Heart right ventricle (tissue), 16 donors: Measurements from ENCODE around the gene PPP6R1. TPM values are rescaled to one million over a fixed set of nuclear protein-coding genes. Genes with fewer than 3 reads are reported as not detected.

Experiments used
- ATAC-seq, 8 donors: fragments of 200-7000 bp; cut with Tn5 transposase; one replicate each; pipeline ENCODE4 v1.9.1; 2020; ENCODE audit warnings: mild to moderate bottlenecking in 8 of 8, moderate library complexity in 8 of 8, moderate number of reproducible peaks in 1 of 8
- DNase-seq, 2 donors: peaks; one replicate each; pipeline ENCODE4 v3.0.0-alpha.2; 2020
- H3K27ac ChIP-seq, 10 donors: fragments of 200-600 bp; sonication (generic) in 2 of 10; one replicate each; pipeline versions ENCODE4 v1.5.0 to v1.8.0; 2020 to 2022; ENCODE audit warnings: mild to moderate bottlenecking in 3 of 10
- H3K27me3 ChIP-seq, 7 donors: fragments of 200-600 bp; one replicate each; pipeline ENCODE4 v1.8.0; 2021 to 2022; ENCODE audit warnings: mild to moderate bottlenecking in 2 of 7
- H3K36me3 ChIP-seq, 9 donors: fragments of 200-600 bp; sonication (generic) in 1 of 9; one replicate each; pipeline versions ENCODE4 v1.5.0 to v1.8.0; 2020 to 2022; ENCODE audit warnings: mild to moderate bottlenecking in 2 of 9
- H3K4me1 ChIP-seq, 9 donors: fragments of 200-600 bp; sonication (generic) in 1 of 9; one replicate each; pipeline versions ENCODE4 v1.5.0 to v1.8.0; 2020 to 2022; ENCODE audit warnings: mild to moderate bottlenecking in 4 of 9
- H3K4me3 ChIP-seq, 10 donors: fragments of 200-600 bp; sonication (generic) in 2 of 10; one replicate each; pipeline versions ENCODE4 v1.5.0 to v1.8.0; 2020 to 2022; ENCODE audit warnings: mild to moderate bottlenecking in 7 of 10, moderate library complexity in 2 of 10
- H3K9me3 ChIP-seq, 11 donors: fragments of 200-600 bp in 10 of 11; sonication (generic) in 2 of 11; one replicate each; pipeline versions ENCODE4 v1.5.0 to v1.8.0; 2013 to 2022; ENCODE audit warnings: mild to moderate bottlenecking in 2 of 11, control low read depth in 1 of 11, moderate library complexity in 1 of 11
- CTCF ChIP-seq, 9 donors: fragments of 200-600 bp; sonication (generic) in 2 of 9; IDR thresholded peaks; one replicate each; pipeline versions ENCODE4 v1.5.0 to v1.8.0; 2021 to 2022; ENCODE audit warnings: antibody characterized with exemption in 9 of 9, mild to moderate bottlenecking in 5 of 9, moderate library complexity in 1 of 9
- WGBS, 2 donors: extraction: QIAGEN DNeasy Blood & Tissue Kit; methylation state at CpG; one replicate each; pipeline ENCODE4 v1.1.7; 2013; ENCODE audit warnings: inconsistent platforms in 1 of 2; 5-methylcytosine and 5-hydroxymethylcytosine counted together
- intact Hi-C, 10 donors: fragments of 100-400 bp; cut with DNase I; formaldehyde crosslinking; loops; one replicate each; pipeline versions ENCODE4 v1.11.1 to v1.14.2; 2022
- polyA plus RNA-seq, 2 donors: library from polyadenylated mRNA; stranded (reverse); fragments of 200-250 nt; gene quantifications; one replicate each; pipeline ENCODE4 v1.2.3, GENCODE V29; 2013
- total RNA-seq, 10 donors: library from RNA; stranded (reverse); fragmentation: NEBNext Ultra II Directional in 3 of 10; extraction: Animal tissue kit (Norgen Biotek cat#: 25700) in 3 of 10; gene quantifications; one replicate each; pipeline versions ENCODE4 v1.2.1 to v1.2.4, GENCODE V29; 2021 to 2023
- donor health status: Arrhythmogenic right ventricular cardiomyopathy.
- donor health status: ischemic (EF 13 %, LVEDD 7.1; RV severe dilation, severe dysfunction).
- donor health status: healthy with polysubstance abuse.
- donor health status: DM: no; HTN: yes; CAD: no.
- donor health status: DM: no; HTN: no; CAD: no.
- donor health status: ischemic (EF 25% LVEDD 6.9; RV normal size, moderate dysfunction).
- donor health status: ischemic (EF 25% LVEDD 5.7; RV mildly dilated, moderate dysfunction).
- donor health status: healthy.
- donor health status: DM: yes; HTN: yes; CAD: no.
- donor health status: Ischemic cardiomyopathy.
- donor health status: ischemic (EF 35%, LVEDD 5.7; RV mildly dilated, moderate dysfunction).
- donor health status: nonischemic (EF 11% LVEDD 7.7; RV severe dilation, severe dysfunction).
- donor health status: DM: yes; HTN: yes; CAD: no.
- donor health status: PGD.
- donor health status: ischemic (EF 29% LVEDD 5.4; RV normal size, mild dysfunction).
- donor health status: nonischemic (EF 23%, LVEDD 6.1; RV moderate dilation, normal function).

Gene PPP6R1
- total and polyA plus RNA-seq, 12 donors: 31.1 to 51.3 (median 38.7) TPM

GRCh38 chr19:55231391-55232285 lies 27.2 kb downstream of the PPP6R1 start:
- H3K4me3 ChIP-seq: no peak overlapping the region
- no peaks in the 10 kb centered on the region for H3K27me3 ChIP-seq
- H3K4me1 ChIP-seq: peaks cover 0 to 23% (median 13%) of the 10 kb centered on the region in 9 donors
- WGBS, 2 donors: 92 to 93% methylated on average over 29 to 30 of the region's 30 CpGs
- DNase-seq: no peak
- no peaks in the 10 kb centered on the region for H3K9me3 ChIP-seq
- intact Hi-C loops: no loop called here
- peaks cover 0 to 99% (median 62%) of the 10 kb centered on the region in 9 donors for H3K36me3 ChIP-seq
- no peak overlapping the region for H3K27ac ChIP-seq
- no peak for TF ChIP-seq CTCF (IDR thresholded peaks at IDR 0.05)
- no peak for ATAC-seq

- intact Hi-C loops: no loop called here
- H3K36me3 ChIP-seq: peaks cover 0 to 95% (median 54%) of the 10 kb centered on the region in 9 donors
- no peak for TF ChIP-seq CTCF (IDR thresholded peaks at IDR 0.05)
- peaks cover 0 to 23% (median 13%) of the 10 kb centered on the region in 9 donors for H3K4me1 ChIP-seq
- no peaks in the 10 kb centered on the region for H3K27me3 ChIP-seq
- no peak overlapping the region for H3K27ac ChIP-seq
- WGBS, 2 donors: 85 to 86% methylated on average over 13 of the region's 13 CpGs
- ATAC-seq (no peak), DNase-seq (no peak)
- no peaks in the 10 kb centered on the region for H3K9me3 ChIP-seq
- no peak overlapping the region for H3K4me3 ChIP-seq
These were observed 28.0 kb downstream of the PPP6R1 start for GRCh38 chr19:55230780-55231179.

GRCh38 chr19:55230329-55230728 lies 28.5 kb downstream of the PPP6R1 start:
- H3K36me3 ChIP-seq: peaks cover 0 to 91% (median 53%) of the 10 kb centered on the region in 9 donors
- TF ChIP-seq CTCF (IDR thresholded peaks at IDR 0.05): no peak
- no peak overlapping the region for H3K4me3 ChIP-seq
- H3K4me1 ChIP-seq: peaks cover 0 to 23% (median 13%) of the 10 kb centered on the region in 9 donors
- no peak for ATAC-seq
- intact Hi-C loops: no loop called here
- no peak overlapping the region for H3K27ac ChIP-seq
- no peaks in the 10 kb centered on the region for H3K9me3 ChIP-seq
- H3K27me3 ChIP-seq: no peaks in the 10 kb centered on the region
- 83% methylated on average over 13 of the region's 13 CpGs for WGBS, 2 donors
- no peak for DNase-seq

GRCh38 chr19:55229789-55230182 lies 29.0 kb downstream of the PPP6R1 start:
- Histone ChIP-seq H3K9me3 (no peaks in the 10 kb centered on the region), H3K36me3 (peaks cover 0 to 86% (median 52%) of the 10 kb centered on the region in 9 donors), H3K27ac (no peak overlapping the region), H3K4me1 (peaks cover 0 to 23% (median 13%) of the 10 kb centered on the region in 9 donors), H3K27me3 (no peaks in the 10 kb centered on the region), H3K4me3 (no peak overlapping the region)
- DNase-seq: no peak
- no peak for ATAC-seq
- 85 to 90% methylated on average over 17 of the region's 17 CpGs for WGBS, 2 donors
- intact Hi-C loops: no loop called here
- TF ChIP-seq CTCF (IDR thresholded peaks at IDR 0.05): no peak
